SU-DHL-6 (cell line): ENCODE results near the gene ADAMTS12.

Experiments
- H2AFZ ChIP-seq: fragments of 200-600 bp; sonication (generic); 2 replicates; pipeline ENCODE4 v1.6.1; 2014; ENCODE audit warnings: low read depth, mild to moderate bottlenecking, moderate library complexity, mixed read lengths, antibody characterized with exemption, low read length; ENCODE audit not compliant: severe bottlenecking
- H3F3A ChIP-seq: fragments of 200-600 bp; shearing (Covaris generic); 2 replicates; pipeline ENCODE4 v1.6.0; 2016; ENCODE audit warnings: antibody characterized with exemption, mild to moderate bottlenecking; ENCODE audit not compliant: insufficient read depth
- H3K27ac ChIP-seq: fragments of 200-600 bp; sonication (generic); 2 replicates; pipeline ENCODE4 v1.5.1; 2016; ENCODE audit warnings: low read depth, mild to moderate bottlenecking, low read length, moderate library complexity, mixed read lengths
- H3K27me3 ChIP-seq: fragments of 200-600 bp; sonication (generic), shearing (Covaris generic); 2 replicates; pipeline ENCODE4 v1.6.0; 2014; ENCODE audit warnings: mild to moderate bottlenecking, low read length
- H3K36me3 ChIP-seq: fragments of 200-600 bp; sonication (generic); 2 replicates; pipeline ENCODE4 v1.6.1; 2014; ENCODE audit warnings: mild to moderate bottlenecking, low read length, mixed read lengths
- H3K4me2 ChIP-seq: fragments of 300-600, 200-600 bp; shearing (Covaris generic), sonication (generic); 2 replicates; pipeline ENCODE4 v1.6.0; 2014; ENCODE audit warnings: low read length, low read depth, mild to moderate bottlenecking; ENCODE audit not compliant: poor library complexity, severe bottlenecking
- H3K4me3 ChIP-seq: fragments of 200-600 bp; sonication (generic); 2 replicates; pipeline ENCODE4 v1.5.1; 2014; ENCODE audit warnings: antibody characterized with exemption, low read length, mild to moderate bottlenecking, mixed read lengths; ENCODE audit not compliant: insufficient read depth, poor library complexity, severe bottlenecking
- H3K79me2 ChIP-seq: fragments of 200-600 bp; sonication (generic); 2 replicates; pipeline ENCODE4 v1.6.1; 2014; ENCODE audit warnings: mild to moderate bottlenecking, low read length, moderate library complexity; ENCODE audit not compliant: insufficient read depth
- H3K9ac ChIP-seq: fragments of 200-600 bp; sonication (generic); 2 replicates; pipeline ENCODE4 v1.7.0; 2014; ENCODE audit warnings: mild to moderate bottlenecking, low read length
- H3K9me2 ChIP-seq: fragments of 200-600 bp; sonication (generic); replicated peaks from 2 replicates; pipeline ENCODE4 v1.6.1; 2014; ENCODE audit warnings: low read length; ENCODE audit not compliant: insufficient read depth
- H3K9me3 ChIP-seq: fragments of 200-600 bp; sonication (generic); 2 replicates; pipeline ENCODE4 v1.6.1; 2014; ENCODE audit warnings: low read length, mixed read lengths; ENCODE audit not compliant: insufficient read depth
- H4K20me1 ChIP-seq: fragments of 200-600 bp; sonication (generic); 2 replicates; pipeline ENCODE4 v1.6.1; 2014; ENCODE audit warnings: low read depth, mild to moderate bottlenecking, antibody characterized with exemption, low read length, moderate library complexity, mixed read lengths
- CTCF ChIP-seq: fragments of 200-600 bp; sonication (generic); IDR thresholded peaks from one replicate; pipeline ENCODE4 v1.5.1; 2017; ENCODE audit warnings: antibody characterized with exemption, mild to moderate bottlenecking, low read length, moderate library complexity; ENCODE audit not compliant: insufficient read depth, poor library complexity, severe bottlenecking
- EZH2phosphoT487 ChIP-seq: fragments of 200-600 bp; sonication (generic), shearing (Covaris generic); conservative IDR thresholded peaks from 2 replicates; pipeline ENCODE4 v1.6.1; 2018; ENCODE audit warnings: mild to moderate bottlenecking, antibody characterized with exemption, low read length, moderate library complexity, mixed read lengths

The ADAMTS12 gene

GRCh38 chr5:33827018-33827707, 64.6 kb downstream of the ADAMTS12 start:
- Histone ChIP-seq H3K9me3 (no peaks in the 10 kb centered on the region), H3K9me2 (no peaks in the 10 kb centered on the region), H3K27ac (no peak overlapping the region), H3K36me3 (no peaks in the 10 kb centered on the region), H3K4me2 (no peak overlapping the region), H4K20me1 (no peaks in the 10 kb centered on the region), H2AFZ (no peak overlapping the region), H3K27me3 (no peaks in the 10 kb centered on the region), H3F3A (no peaks in the 10 kb centered on the region), H3K9ac (no peak overlapping the region), H3K79me2 (no peaks in the 10 kb centered on the region), H3K4me3 (no peak overlapping the region)
- TF ChIP-seq CTCF (no peak), EZH2phosphoT487 (no peak)

GRCh38 chr5:33824516-33825195, 67.1 kb downstream of the ADAMTS12 start:
- no peaks in the 10 kb centered on the region for H3F3A ChIP-seq
- no peaks in the 10 kb centered on the region for H3K36me3 ChIP-seq
- no peak overlapping the region for H2AFZ ChIP-seq
- TF ChIP-seq CTCF, result no peak
- TF ChIP-seq EZH2phosphoT487, result no peak
- H3K9me2 ChIP-seq, result no peaks in the 10 kb centered on the region
- no peak overlapping the region for H3K9ac ChIP-seq
- no peaks in the 10 kb centered on the region for H3K9me3 ChIP-seq
- H4K20me1 ChIP-seq, result no peaks in the 10 kb centered on the region
- H3K27me3 ChIP-seq, result no peaks in the 10 kb centered on the region
- no peak overlapping the region for H3K27ac ChIP-seq
- no peak overlapping the region for H3K4me3 ChIP-seq
- no peak overlapping the region for H3K4me2 ChIP-seq
- H3K79me2 ChIP-seq, result no peaks in the 10 kb centered on the region

GRCh38 chr5:33817301-33817700, 74.5 kb downstream of the ADAMTS12 start:
- no peak overlapping the region for H3K4me3 ChIP-seq
- no peaks in the 10 kb centered on the region for H3F3A ChIP-seq
- H3K9me2 ChIP-seq, result no peaks in the 10 kb centered on the region
- H3K27ac ChIP-seq, result no peak overlapping the region
- H4K20me1 ChIP-seq, result no peaks in the 10 kb centered on the region
- TF ChIP-seq EZH2phosphoT487, result no peak
- TF ChIP-seq CTCF, result no peak
- no peak overlapping the region for H3K9ac ChIP-seq
- H2AFZ ChIP-seq, result no peak overlapping the region
- no peaks in the 10 kb centered on the region for H3K9me3 ChIP-seq
- H3K36me3 ChIP-seq, result no peaks in the 10 kb centered on the region
- H3K27me3 ChIP-seq, result no peaks in the 10 kb centered on the region
- no peak overlapping the region for H3K4me2 ChIP-seq
- H3K79me2 ChIP-seq, result no peaks in the 10 kb centered on the region
